ENCODE measurements around the gene ISX. TPM values are rescaled to one million over a fixed set of nuclear protein-coding genes. Genes with fewer than 3 reads are reported as not detected.
A peak's percentile ranks its signal among the peaks of the same experiment; 100 is the strongest.
"Not testable (repeated sequence)": the region's sequence is repeated elsewhere in the genome, so short reads cannot be mapped to it uniquely, and the experiment has no call there.

The ISX gene
- total RNA-seq, 4 donors from 2014 or later, result not detected

DNA sequence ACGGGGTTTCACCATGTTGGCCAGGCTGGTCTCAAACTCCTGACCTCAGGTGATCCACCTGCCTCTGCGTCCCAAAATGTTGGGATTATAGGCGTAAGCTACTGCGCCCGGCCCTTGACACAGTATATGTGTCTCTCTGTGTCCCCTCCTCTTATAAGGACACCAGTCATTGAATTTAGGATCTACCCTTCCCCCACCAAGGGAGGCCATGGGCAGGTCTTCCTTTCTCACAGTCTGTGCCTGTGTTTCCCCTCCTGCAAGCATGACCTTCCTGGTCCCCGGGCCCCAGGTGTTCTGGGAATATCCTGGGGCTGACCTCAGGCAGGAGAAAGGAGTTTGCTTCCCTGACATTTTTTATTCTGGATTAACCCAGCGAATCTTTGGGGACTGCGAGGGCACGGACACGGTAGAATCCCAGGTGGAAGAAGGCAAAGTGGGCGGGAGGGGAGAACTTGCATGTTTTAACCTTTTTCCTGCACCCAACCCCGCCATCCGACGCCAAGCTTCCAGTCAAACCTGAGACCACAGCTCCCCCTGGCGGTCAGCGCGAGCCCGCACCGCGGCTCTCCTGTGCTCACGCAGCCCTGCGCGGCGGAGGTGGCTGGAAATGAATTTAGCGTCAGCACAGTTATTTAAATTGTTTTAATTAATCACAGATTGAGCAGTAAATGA is 42.1 kb upstream of the ISX start:
- TF ChIP-seq EP300 (IDR thresholded peaks at IDR 0.05) (no peak), POLR2A (IDR thresholded peaks at IDR 0.05) (no peak)
- TF ChIP-seq, protein P1, sequence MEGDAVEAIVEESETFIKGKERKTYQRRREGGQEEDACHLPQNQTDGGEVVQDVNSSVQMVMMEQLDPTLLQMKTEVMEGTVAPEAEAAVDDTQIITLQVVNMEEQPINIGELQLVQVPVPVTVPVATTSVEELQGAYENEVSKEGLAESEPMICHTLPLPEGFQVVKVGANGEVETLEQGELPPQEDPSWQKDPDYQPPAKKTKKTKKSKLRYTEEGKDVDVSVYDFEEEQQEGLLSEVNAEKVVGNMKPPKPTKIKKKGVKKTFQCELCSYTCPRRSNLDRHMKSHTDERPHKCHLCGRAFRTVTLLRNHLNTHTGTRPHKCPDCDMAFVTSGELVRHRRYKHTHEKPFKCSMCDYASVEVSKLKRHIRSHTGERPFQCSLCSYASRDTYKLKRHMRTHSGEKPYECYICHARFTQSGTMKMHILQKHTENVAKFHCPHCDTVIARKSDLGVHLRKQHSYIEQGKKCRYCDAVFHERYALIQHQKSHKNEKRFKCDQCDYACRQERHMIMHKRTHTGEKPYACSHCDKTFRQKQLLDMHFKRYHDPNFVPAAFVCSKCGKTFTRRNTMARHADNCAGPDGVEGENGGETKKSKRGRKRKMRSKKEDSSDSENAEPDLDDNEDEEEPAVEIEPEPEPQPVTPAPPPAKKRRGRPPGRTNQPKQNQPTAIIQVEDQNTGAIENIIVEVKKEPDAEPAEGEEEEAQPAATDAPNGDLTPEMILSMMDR (IDR thresholded peaks at IDR 0.05), result peak; percentile 57 to 72 (median 67)
- no peak overlapping the region for H3K4me3 ChIP-seq
- DNase-seq (ENCODE audit: low spot score in 2 of 2), result peak; percentile 46 to 61
- H3K27ac ChIP-seq, result no peak overlapping the region
- 20 to 23% methylated on average over 25 of the region's 25 CpGs for WGBS, 2 donors
- peaks cover 0 to 4% of the 10 kb centered on the region in 2 donors for H3K27me3 ChIP-seq
- H3K36me3 ChIP-seq, result no peaks in the 10 kb centered on the region
- H3K4me1 ChIP-seq, result no peaks in the 10 kb centered on the region
- peaks cover 0 to 7% (median 3%) of the 10 kb centered on the region in 4 donors for H3K9me3 ChIP-seq

DNA sequence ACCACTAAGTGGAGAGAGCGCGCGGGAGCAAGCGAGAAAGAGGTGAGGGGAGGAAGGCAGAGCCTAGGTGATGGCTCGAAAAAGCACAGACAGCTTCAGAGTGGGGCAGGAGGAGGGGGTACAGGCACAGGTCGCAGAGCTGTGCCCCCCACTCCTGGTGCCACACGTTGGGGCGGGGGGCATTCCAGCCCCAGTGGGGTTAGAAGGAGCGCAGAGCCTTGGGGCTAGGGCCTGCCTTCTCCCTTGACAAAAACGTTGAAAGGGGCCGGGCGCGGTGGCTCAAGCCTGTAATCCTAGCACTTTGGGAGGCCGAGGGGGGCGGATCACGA is 41.6 kb upstream of the ISX start:
- WGBS, 2 donors, result 34 to 36% methylated on average over 15 to 16 of the region's 16 CpGs
- Histone ChIP-seq H3K4me3 (no peak overlapping the region), H3K27ac (no peak overlapping the region), H3K27me3 (peaks cover 0 to 4% of the 10 kb centered on the region in 2 donors), H3K4me1 (no peaks in the 10 kb centered on the region), H3K9me3 (peaks cover 0 to 7% (median 3%) of the 10 kb centered on the region in 4 donors), H3K36me3 (no peaks in the 10 kb centered on the region)
- TF ChIP-seq, protein P1 (IDR thresholded peaks at IDR 0.05), result peak in 2 of 5 experiments; percentile 3 to 4
- no peak for TF ChIP-seq POLR2A (IDR thresholded peaks at IDR 0.05)
- no peak for TF ChIP-seq EP300 (IDR thresholded peaks at IDR 0.05)
- DNase-seq (ENCODE audit: low spot score in 2 of 2), result no peak

DNA sequence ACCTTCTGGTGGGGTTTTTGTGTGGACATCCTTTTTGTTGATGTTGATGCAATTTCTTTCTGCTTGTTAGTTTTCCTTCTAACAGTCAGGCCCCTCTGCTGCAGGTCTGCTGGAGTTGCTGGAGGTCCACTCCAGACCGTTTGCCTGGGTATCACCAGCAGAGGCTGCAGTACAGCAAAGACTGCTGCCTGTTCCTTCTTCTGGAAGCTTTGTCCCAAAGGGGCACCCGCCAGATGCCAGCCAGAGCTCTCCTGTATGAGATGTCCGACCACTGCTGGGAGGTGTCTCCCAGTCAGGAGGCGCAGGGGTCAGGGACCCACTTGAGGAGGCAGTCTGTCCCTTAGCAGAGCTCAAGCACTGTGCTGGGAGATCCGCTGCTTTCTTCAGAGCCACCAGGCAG is 35.8 kb upstream of the ISX start:
- not testable (repeated sequence) for H3K27ac ChIP-seq; H3K4me3 ChIP-seq; H3K4me1 ChIP-seq; H3K27me3 ChIP-seq; H3K36me3 ChIP-seq; DNase-seq (ENCODE audit: low spot score in 2 of 2); H3K9me3 ChIP-seq
- WGBS, 2 donors, result 79 to 80% methylated on average over 4 to 5 of the region's 5 CpGs

DNA sequence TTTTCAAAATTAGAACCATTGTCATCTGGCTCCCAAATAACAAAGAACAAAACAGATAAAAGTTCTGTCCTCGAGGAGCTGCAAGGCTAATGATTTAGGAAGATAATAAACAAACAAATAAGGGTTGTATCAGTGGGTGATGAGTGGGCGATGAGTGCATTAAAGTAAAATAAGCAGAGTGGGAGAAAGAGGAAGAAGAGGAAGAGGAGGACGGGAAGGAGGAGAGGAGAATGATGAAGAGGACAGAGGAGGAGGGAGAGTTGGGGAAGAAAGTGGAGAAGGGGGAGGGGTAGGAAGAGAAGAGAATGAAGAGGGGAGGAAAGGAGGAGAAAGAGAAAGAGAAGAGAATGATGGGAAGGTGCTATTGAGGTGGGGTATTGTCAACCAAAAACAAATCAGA is 33.4 kb upstream of the ISX start:
- Histone ChIP-seq H3K4me1 (no peaks in the 10 kb centered on the region), H3K36me3 (no peaks in the 10 kb centered on the region), H3K27me3 (no peaks in the 10 kb centered on the region), H3K4me3 (no peak overlapping the region), H3K27ac (no peak overlapping the region), H3K9me3 (peaks cover 0 to 2% (median 0%) of the 10 kb centered on the region in 4 donors)
- no peak for DNase-seq (ENCODE audit: low spot score in 2 of 2)
- TF ChIP-seq POLR2A (IDR thresholded peaks at IDR 0.05), result no peak
- TF ChIP-seq EP300 (IDR thresholded peaks at IDR 0.05), result no peak
- TF ChIP-seq, protein P1 (IDR thresholded peaks at IDR 0.05), result no peak
- 41 to 43% methylated on average over 3 of the region's 3 CpGs for WGBS, 2 donors

DNA sequence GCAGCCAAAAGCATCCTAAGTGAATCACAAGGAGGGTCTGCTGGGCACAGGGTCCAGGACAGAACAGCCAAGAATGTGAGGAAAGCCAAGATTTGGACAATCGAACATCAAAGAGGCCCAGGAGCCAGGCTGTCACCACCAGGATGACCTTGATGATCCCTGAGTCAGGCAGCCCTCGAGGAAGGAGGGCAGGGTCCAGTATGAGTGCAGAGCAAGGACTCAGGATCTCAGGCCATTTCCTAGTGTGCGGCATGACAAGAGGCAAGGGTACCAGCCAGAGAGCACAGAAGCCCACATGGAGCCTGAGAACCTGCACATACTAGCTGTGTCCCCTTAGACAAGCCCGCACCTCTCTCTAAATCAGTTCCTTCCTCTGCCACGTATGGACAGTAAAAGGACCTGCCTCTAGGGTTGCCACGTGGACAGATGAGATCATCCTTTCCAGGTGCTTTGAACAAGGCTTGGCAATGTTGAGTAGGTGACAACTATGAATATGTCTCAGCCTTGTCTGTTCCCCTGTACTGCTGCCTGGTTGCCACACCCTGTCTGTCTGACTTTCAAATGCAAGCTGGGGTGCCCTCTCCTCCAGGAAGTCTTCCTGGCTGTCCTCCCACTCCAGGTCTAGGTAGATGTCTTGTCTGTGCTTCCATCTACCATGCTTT is 32.2 kb upstream of the ISX start:
- no peak overlapping the region for H3K4me3 ChIP-seq
- H3K36me3 ChIP-seq, result no peaks in the 10 kb centered on the region
- 75 to 81% methylated on average over 6 of the region's 6 CpGs for WGBS, 2 donors
- H3K27ac ChIP-seq, result no peak overlapping the region
- no peaks in the 10 kb centered on the region for H3K27me3 ChIP-seq
- H3K4me1 ChIP-seq, result no peaks in the 10 kb centered on the region
- DNase-seq (ENCODE audit: low spot score in 2 of 2), result no peak
- TF ChIP-seq EP300 (IDR thresholded peaks at IDR 0.05) (no peak), POLR2A (IDR thresholded peaks at IDR 0.05) (no peak)
- TF ChIP-seq, protein P1 (IDR thresholded peaks at IDR 0.05), result no peak
- H3K9me3 ChIP-seq, result peaks cover 0 to 2% (median 0%) of the 10 kb centered on the region in 4 donors
